Parathyroid adenoma (tissue), 2 donors: Measurements from ENCODE around the gene KBTBD13.
"Not testable (repeated sequence)": the region's sequence is repeated elsewhere in the genome, so short reads cannot be mapped to it uniquely, and the experiment has no call there.

ENCODE experiments used
- H2AFZ ChIP-seq: fragments of 300-600 bp; sonication (generic); one replicate; pipeline ENCODE4 v1.7.0; 2017; ENCODE audit warnings: antibody characterized with exemption, mild to moderate bottlenecking
- H3K27ac ChIP-seq: fragments of 300-600 bp; sonication (generic); one replicate; pipeline ENCODE4 v1.7.0; 2017
- H3K27me3 ChIP-seq: fragments of 300-600 bp; sonication (generic); one replicate; pipeline ENCODE4 v1.7.0; 2017; ENCODE audit warnings: low read length; ENCODE audit not compliant: control insufficient read depth, insufficient read depth
- H3K36me3 ChIP-seq: fragments of 300-600 bp; sonication (generic); one replicate; pipeline ENCODE4 v1.7.0; 2017; ENCODE audit warnings: low read length; ENCODE audit not compliant: control insufficient read depth, insufficient read depth
- H3K4me1 ChIP-seq: fragments of 300-600 bp; sonication (generic); one replicate; pipeline ENCODE4 v1.7.0; 2017; ENCODE audit warnings: control low read depth
- H3K4me2 ChIP-seq: fragments of 300-600 bp; sonication (generic); one replicate; pipeline ENCODE4 v1.7.0; 2017; ENCODE audit warnings: low read length
- H3K4me3 ChIP-seq: fragments of 300-600 bp; sonication (generic); one replicate; pipeline ENCODE4 v1.7.0; 2017; ENCODE audit warnings: low read depth, low read length
- H3K79me2 ChIP-seq: fragments of 300-600 bp; sonication (generic); one replicate; pipeline ENCODE4 v1.7.0; 2017; ENCODE audit warnings: control low read depth
- H3K9ac ChIP-seq: fragments of 300-600 bp; sonication (generic); one replicate; pipeline ENCODE4 v1.7.0; 2017; ENCODE audit warnings: mild to moderate bottlenecking
- H3K9me3 ChIP-seq: fragments of 300-600 bp; sonication (generic); one replicate; pipeline ENCODE4 v1.7.0; 2017; ENCODE audit warnings: low read length; ENCODE audit not compliant: control insufficient read depth
- TF ChIP-seq, protein P1 (sequence below): fragments of 300-600 bp; sonication (generic); IDR thresholded peaks from one replicate; pipeline ENCODE4 v1.7.0; 2017; ENCODE audit warnings: antibody characterized with exemption, mild to moderate bottlenecking
- donor health status: primary hyperparathyroidism.

Gene KBTBD13

GRCh38 chr15:65041787-65042186, 34.8 kb upstream of the KBTBD13 start:
- H3K79me2 ChIP-seq: no peaks in the 10 kb centered on the region
- H2AFZ ChIP-seq: no peak overlapping the region
- no peak overlapping the region for H3K4me3 ChIP-seq
- H3K27me3 ChIP-seq: no peaks in the 10 kb centered on the region
- no peaks in the 10 kb centered on the region for H3K9me3 ChIP-seq
- no peaks in the 10 kb centered on the region for H3K4me1 ChIP-seq
- TF ChIP-seq, protein P1, sequence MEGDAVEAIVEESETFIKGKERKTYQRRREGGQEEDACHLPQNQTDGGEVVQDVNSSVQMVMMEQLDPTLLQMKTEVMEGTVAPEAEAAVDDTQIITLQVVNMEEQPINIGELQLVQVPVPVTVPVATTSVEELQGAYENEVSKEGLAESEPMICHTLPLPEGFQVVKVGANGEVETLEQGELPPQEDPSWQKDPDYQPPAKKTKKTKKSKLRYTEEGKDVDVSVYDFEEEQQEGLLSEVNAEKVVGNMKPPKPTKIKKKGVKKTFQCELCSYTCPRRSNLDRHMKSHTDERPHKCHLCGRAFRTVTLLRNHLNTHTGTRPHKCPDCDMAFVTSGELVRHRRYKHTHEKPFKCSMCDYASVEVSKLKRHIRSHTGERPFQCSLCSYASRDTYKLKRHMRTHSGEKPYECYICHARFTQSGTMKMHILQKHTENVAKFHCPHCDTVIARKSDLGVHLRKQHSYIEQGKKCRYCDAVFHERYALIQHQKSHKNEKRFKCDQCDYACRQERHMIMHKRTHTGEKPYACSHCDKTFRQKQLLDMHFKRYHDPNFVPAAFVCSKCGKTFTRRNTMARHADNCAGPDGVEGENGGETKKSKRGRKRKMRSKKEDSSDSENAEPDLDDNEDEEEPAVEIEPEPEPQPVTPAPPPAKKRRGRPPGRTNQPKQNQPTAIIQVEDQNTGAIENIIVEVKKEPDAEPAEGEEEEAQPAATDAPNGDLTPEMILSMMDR: no peak
- no peak overlapping the region for H3K4me2 ChIP-seq
- no peaks in the 10 kb centered on the region for H3K36me3 ChIP-seq
- H3K27ac ChIP-seq: no peak overlapping the region
- H3K9ac ChIP-seq: no peak overlapping the region

DNA sequence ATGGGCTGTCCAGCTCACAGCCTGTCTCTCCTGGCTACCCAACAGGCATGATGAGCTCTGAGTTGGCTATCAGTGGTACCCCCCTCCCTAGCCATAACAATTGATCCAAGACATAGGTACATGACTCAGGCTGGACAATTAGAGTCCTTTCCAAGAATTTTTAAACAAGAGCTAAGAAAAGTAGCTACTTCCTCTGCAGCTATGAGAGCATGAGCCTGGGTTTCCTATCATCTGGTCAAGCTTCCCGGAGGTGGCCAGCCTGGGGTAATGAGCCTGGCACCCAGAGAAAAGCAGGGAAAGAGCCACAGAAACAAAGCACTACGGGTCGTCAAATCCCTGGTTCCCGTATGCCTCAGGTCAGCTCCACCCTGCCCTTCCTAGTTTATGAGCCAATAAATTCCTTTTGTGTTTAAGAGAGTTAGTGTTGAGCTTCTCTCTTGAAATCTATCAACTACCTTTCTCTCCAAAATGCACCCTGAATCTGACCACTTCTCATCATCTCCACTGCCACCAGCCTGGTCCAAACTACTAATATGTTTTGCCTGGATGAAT, 33.7 kb upstream of the KBTBD13 start:
- Histone ChIP-seq H3K9me3 (no peaks in the 10 kb centered on the region), H3K27me3 (no peaks in the 10 kb centered on the region), H3K36me3 (no peaks in the 10 kb centered on the region), H3K79me2 (no peaks in the 10 kb centered on the region), H3K9ac (no peak overlapping the region), H2AFZ (no peak overlapping the region), H3K4me2 (no peak overlapping the region), H3K27ac (no peak overlapping the region), H3K4me3 (no peak overlapping the region), H3K4me1 (no peaks in the 10 kb centered on the region)
- TF ChIP-seq, protein P1: no peak

DNA sequence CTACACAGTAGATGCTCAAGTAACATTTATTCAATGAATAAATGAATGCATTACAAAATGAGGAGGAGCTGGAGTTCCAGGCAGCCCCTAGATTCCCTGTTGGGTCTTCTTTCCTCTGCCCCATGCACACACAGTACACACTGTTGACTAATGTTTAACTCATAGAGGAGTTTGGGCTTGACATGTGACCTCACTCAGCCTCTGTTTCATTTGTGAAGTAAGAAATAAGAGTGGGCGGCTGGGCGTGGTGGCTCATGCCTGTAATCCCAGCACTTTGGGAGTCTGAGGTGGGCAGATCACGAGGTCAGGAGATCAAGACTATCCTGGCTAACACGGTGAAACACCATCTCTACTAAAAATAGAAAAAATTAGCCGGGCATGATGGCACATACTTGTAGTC, 32.3 kb upstream of the KBTBD13 start:
- H3K27me3 ChIP-seq, H3K79me2 ChIP-seq, H3K4me1 ChIP-seq, H3K36me3 ChIP-seq, H3K27ac ChIP-seq, H3K4me3 ChIP-seq, H2AFZ ChIP-seq, H3K4me2 ChIP-seq, H3K9ac ChIP-seq, H3K9me3 ChIP-seq: not testable (repeated sequence)

GRCh38 chr15:65044724-65045481, 31.6 kb upstream of the KBTBD13 start, which contains the start of gene SLC51B:
TSS of gene SLC51B (plus strand) at chr15:65045387. CDS start at chr15:65050005, 4,618 bp downstream.
- H3K4me3 ChIP-seq: no peak within 1 kb of the TSS
- H3K79me2 ChIP-seq: no peaks in the 10 kb centered on the region
- H3K27me3 ChIP-seq: no peaks in the 10 kb centered on the region
- H2AFZ ChIP-seq: no peak within 1 kb of the TSS
- TF ChIP-seq, protein P1: no peak
- no peaks in the 10 kb centered on the region for H3K36me3 ChIP-seq
- no peak within 1 kb of the TSS for H3K27ac ChIP-seq
- no peaks in the 10 kb centered on the region for H3K9me3 ChIP-seq
- H3K4me2 ChIP-seq: no peak within 1 kb of the TSS
- no peaks in the 10 kb centered on the region for H3K4me1 ChIP-seq
- no peak within 1 kb of the TSS for H3K9ac ChIP-seq

DNA sequence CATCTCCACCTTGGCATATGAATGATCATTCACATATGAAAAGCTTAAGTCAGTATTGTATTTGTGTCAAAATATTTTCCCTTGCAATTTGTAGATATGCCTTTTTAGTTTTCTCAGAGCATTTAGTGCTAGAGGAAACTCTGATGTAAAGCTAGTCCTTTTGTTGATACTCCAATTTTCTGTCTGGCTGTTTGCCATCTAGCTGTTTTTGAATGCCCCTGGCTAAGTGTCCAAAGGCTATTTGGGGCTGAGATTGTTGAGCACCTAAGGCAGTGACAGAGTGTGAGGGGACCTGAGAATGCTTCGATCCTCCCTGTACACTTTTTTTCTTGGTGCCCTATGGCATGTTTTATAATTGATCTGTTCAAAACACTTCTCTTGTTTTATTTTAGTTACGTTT, 28.3 kb upstream of the KBTBD13 start:
- Histone ChIP-seq H3K36me3 (no peaks in the 10 kb centered on the region), H3K27me3 (no peaks in the 10 kb centered on the region), H3K79me2 (no peaks in the 10 kb centered on the region), H3K4me3 (no peak overlapping the region), H3K4me1 (no peaks in the 10 kb centered on the region), H3K9ac (no peak overlapping the region), H3K9me3 (no peaks in the 10 kb centered on the region), H2AFZ (no peak overlapping the region), H3K27ac (no peak overlapping the region), H3K4me2 (no peak overlapping the region)
- TF ChIP-seq, protein P1: no peak
